Raji (cell line): ENCODE measurements around the gene TNP1.

Experiments used
- POLR2A ChIP-seq: IDR thresholded peaks from 2 replicates; pipeline ENCODE4 v1.6.1; 2011; ENCODE audit warnings: low read depth, low read length, control low read depth; ENCODE audit not compliant: insufficient read depth

The TNP1 gene

GRCh38 chr2:216860426-216861137 is 718 bp upstream of the TNP1 start:
- no peak for TF ChIP-seq POLR2A

GRCh38 chr2:216858312-216858711 is 1.6 kb downstream of the TNP1 start:
- no peak for TF ChIP-seq POLR2A

- no peak for TF ChIP-seq POLR2A
These were observed 2.7 kb downstream of the TNP1 start for GRCh38 chr2:216857131-216857550.

- TF ChIP-seq POLR2A = no peak
These were observed 3.3 kb downstream of the TNP1 start for GRCh38 chr2:216856406-216857065.

- no peak for TF ChIP-seq POLR2A
These were observed 4.3 kb downstream of the TNP1 start for GRCh38 chr2:216855605-216856004.

- TF ChIP-seq POLR2A = no peak
These were observed 4.8 kb downstream of the TNP1 start for GRCh38 chr2:216855079-216855478.

- TF ChIP-seq POLR2A = no peak
These were observed 8.3 kb downstream of the TNP1 start for GRCh38 chr2:216851486-216852090.

GRCh38 chr2:216850665-216851322 is 9.1 kb downstream of the TNP1 start:
- no peak for TF ChIP-seq POLR2A

GRCh38 chr2:216849987-216850386 is 9.9 kb downstream of the TNP1 start:
- no peak for TF ChIP-seq POLR2A

GRCh38 chr2:216845426-216845825 is 14.4 kb downstream of the TNP1 start:
- no peak for TF ChIP-seq POLR2A

GRCh38 chr2:216842636-216843035 is 17.2 kb downstream of the TNP1 start:
- TF ChIP-seq POLR2A = no peak

- no peak for TF ChIP-seq POLR2A
These were observed 20.2 kb downstream of the TNP1 start for GRCh38 chr2:216839688-216840087.

GRCh38 chr2:216838151-216838550 is 21.7 kb downstream of the TNP1 start:
- TF ChIP-seq POLR2A = no peak

- TF ChIP-seq POLR2A = no peak
These were observed 22.1 kb downstream of the TNP1 start for GRCh38 chr2:216837740-216838139.

- TF ChIP-seq POLR2A = no peak
These were observed 26.8 kb downstream of the TNP1 start for GRCh38 chr2:216833061-216833460.

- TF ChIP-seq POLR2A = no peak
These were observed 29.5 kb downstream of the TNP1 start for GRCh38 chr2:216830346-216830745.

GRCh38 chr2:216829533-216829932 is 30.3 kb downstream of the TNP1 start:
- TF ChIP-seq POLR2A = no peak
